GM12865 (cell line): ENCODE data around the gene CBS.

Experiments used
- DNase-seq: peaks from one replicate; pipeline ENCODE4 v3.0.0; 2010; ENCODE audit warnings: low read depth
- H3K4me3 ChIP-seq: 2 replicates; pipeline ENCODE4 v1.5.1; 2011; ENCODE audit warnings: mild to moderate bottlenecking, low read depth, low read length, control low read depth
- CTCF ChIP-seq: IDR thresholded peaks from 2 replicates; pipeline ENCODE4 v1.5.1; 2011; ENCODE audit warnings: low read length, control low read depth, low read depth, inconsistent platforms; ENCODE audit not compliant: insufficient read depth; ENCODE audit errors: missing control alignments

CBS gene

GRCh38 chr21:43034826-43035225, 40.8 kb downstream of the CBS start:
- no peak overlapping the region for H3K4me3 ChIP-seq
- TF ChIP-seq CTCF = no peak

DNA sequence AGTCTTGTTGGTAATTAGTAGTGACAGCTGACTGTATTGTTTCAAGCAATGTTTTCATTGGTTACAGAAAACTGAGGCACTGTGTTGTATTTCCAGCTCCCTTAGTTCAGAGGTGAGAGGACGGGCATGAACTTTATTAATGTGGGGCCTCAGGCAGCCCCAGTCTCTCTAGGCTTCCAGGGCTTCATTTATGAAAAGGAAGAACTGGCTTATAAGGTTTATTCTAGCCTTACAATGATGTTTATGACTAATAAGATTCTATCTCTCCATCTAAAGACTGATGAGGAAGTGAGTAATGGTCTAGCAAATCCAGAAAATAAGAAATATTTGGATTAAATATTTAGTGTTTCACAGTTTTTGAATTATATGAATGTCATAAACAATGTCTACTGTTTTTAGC, 41.5 kb downstream of the CBS start:
- TF ChIP-seq CTCF = no peak
- DNase-seq = no peak
- H3K4me3 ChIP-seq = no peak overlapping the region

More at GRCh38 chr21:43034826-43035225, 40.8 kb downstream of the CBS start:
- DNase-seq = no peak

DNA sequence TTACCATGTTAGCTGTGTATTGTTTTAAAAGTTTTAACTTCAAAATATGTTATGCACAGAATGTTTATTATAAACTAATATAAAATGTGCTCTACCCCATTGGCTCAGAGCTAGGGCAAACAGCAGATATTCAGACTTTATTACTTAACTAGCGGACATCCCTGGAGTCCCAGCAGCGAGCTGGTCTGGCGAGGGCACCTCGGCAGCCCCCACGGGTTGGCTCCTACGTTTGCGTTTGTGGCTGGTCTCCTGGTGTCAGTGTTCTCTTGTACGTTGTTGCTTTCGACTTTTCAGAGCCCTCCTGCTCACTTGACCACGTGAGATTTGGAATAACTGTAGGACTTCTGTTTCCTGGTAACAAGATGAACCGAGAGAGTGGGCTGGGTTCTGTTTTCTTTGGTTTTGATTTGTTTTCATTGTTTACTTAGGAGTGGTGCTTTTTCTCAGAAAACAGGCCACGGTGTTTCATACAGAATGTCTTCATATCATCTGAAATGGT, 44.5 kb downstream of the CBS start:
- DNase-seq = no peak
- no peak overlapping the region for H3K4me3 ChIP-seq
- TF ChIP-seq CTCF = no peak

- TF ChIP-seq CTCF = no peak
- no peak overlapping the region for H3K4me3 ChIP-seq
- DNase-seq = no peak
Measured at GRCh38 chr21:43029785-43030184, 45.9 kb downstream of the CBS start.

GRCh38 chr21:43027846-43028731, 47.5 kb downstream of the CBS start:
- no peak for TF ChIP-seq CTCF
- no peak for DNase-seq
- H3K4me3 ChIP-seq = no peak overlapping the region

DNA sequence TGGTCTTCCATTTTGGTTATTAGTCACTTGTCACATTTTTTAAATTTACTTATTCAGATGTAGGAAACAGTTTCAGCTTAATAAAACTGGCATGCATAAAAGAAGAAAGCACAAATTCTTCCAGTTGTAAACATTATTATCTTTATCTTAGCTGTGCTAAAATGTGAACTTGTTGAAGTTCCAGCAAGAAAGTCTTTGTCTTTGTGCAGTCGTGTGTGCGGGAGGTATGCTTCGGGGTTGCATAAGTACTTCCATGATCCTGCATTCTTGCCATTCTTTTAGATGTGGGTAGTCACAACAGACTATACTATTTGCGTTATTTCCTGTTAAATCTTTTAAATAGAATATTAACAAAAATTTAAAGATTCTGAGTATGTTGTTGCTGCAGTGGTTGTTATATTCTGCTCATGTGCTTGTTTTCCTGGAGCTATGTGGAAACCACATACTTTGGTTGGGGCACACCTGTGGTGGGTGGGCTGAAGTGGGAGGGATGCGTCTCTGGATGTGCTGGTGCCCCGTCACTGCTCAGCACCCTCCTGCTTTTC, 49.9 kb downstream of the CBS start:
- no peak for DNase-seq
- no peak overlapping the region for H3K4me3 ChIP-seq
- TF ChIP-seq CTCF = no peak
